Activated T-helper 1 cell treated with Interleukin-2 at 50 U/mL for 16 hours (primary cell): ENCODE results near the gene GPRASP3.
"Not testable (repeated sequence)": the region's sequence is repeated elsewhere in the genome, so short reads cannot be mapped to it uniquely, and the experiment has no call there.

Experiments
- DNase-seq: peaks from one replicate; pipeline ENCODE4 v3.0.0-alpha.2; 2020; ENCODE audit warnings: low read depth

Gene GPRASP3

DNA sequence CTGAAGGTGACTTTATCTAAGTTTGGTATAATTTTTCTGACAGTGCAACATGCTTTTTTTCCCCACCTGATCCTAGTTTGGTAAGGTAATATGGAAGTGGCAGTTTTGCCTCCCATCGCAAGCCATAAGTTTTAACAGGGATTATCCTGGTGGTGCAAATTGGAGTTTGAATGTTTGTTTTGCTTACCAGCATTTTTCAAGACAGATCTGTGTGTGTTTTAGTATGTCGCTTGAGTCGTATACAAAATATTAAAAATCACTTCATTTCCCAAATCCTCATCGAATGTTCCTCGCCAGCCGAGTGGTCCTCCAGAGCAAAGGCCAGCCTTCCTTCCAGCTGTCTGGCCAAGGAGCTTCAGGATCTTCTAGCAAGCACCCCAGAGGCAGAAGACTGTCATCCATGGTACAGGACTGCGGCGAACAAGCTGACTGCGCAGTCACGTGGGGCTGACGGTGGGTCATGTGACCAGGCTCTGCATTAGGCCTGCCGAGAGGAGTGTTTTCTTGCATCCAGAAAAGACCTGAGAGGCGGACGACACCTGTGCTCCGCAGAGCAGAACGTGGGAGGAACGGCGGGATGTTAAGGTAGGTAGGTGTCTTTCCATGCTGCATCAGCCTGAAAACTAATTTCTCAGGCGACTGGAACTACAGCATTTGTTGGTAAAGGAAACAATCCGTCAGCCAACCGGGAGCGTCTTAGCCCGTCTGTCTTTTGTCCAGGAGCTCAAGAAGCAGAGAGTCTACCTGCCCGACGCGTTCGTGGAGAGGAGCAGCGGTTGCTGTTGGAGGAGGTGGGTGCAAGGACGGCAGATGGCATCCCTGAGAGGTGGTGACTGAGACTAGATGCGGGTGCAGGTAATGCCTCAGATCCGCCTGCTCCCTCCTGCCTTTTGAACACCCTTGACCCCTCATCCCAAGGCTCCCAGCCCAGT, at the start of gene GPRASP3:
Gene GPRASP3 (plus strand): TSS at position 507 of the 932 bp plus-strand sequence. CDS start 28,253 bp downstream, outside the sequence.
- DNase-seq, result peak; percentile 44

DNA sequence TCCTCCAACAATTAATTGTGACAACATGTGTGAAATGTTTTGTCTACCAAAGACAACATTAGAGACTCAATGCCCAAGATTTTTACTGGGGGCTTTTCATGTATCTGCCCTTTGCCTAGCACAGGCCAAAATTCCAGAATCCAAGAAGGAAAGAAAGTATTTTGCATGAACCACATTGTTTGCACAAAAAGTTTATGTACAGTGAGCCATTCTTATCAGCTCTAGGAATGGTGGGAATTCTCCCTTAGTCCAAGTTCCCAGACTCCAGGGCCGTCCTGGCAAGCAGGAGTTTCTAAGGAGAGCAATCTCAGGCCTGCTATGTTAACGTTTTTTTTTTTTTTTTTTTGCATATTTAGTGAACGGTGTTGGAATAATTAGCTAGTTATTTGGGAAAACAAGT, 47.7 kb upstream of the GPRASP3 start:
- no peak for DNase-seq

DNA sequence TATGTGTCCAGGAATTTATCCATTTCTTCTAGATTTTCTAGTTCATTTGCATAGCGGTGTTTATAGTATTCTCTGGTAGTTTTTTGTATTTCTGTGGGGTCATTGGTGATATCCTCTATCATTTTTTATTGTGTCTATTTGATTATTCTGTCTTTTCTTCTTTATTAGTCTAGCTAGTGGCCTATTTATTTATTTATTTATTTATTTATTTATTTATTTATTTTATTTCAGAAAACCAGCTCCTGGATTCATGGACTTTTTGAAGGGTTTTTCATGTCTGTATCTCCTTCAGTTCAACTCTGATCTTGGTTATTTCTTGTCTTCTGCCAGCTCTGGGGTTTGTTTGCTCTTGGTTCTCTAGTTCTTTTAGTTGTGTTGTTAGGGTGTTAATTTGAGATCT, 43.1 kb upstream of the GPRASP3 start:
- DNase-seq, result not testable (repeated sequence)

DNA sequence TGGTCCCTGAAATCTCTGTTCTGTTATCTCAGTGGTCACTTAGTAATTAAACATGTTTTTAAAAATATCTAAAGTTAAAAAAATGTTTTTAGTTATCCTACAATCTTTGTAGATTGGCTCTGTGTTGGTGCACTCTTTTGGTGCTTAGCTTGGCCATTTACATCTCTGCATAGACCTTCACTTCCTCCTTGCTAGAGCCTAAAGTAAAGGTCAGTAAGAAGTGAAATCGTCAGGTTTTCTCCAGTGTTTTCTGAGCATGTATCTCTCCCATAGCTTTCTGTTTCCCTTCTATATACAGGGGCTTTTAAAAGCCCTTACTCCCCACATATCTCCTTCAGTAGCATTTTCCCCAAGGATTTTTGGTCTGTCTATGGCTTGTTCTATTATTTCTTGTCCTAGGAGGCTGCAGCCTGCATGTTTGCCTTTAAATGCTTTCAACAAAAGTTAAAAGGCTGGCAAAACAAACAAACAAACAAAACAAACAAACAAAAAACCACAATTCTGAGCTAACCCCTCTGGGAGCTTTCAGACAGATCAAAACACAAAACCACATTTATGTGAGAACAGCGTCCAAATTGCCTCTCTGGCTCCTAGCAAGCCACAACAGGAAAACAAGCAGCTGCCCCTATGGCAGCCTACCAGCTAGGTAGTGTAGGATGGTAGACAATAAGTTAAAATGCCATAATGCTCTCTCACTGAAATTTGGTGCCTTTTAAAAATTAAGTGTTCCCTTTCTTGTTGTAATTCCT, 35.6 kb upstream of the GPRASP3 start:
- no peak for DNase-seq

DNA sequence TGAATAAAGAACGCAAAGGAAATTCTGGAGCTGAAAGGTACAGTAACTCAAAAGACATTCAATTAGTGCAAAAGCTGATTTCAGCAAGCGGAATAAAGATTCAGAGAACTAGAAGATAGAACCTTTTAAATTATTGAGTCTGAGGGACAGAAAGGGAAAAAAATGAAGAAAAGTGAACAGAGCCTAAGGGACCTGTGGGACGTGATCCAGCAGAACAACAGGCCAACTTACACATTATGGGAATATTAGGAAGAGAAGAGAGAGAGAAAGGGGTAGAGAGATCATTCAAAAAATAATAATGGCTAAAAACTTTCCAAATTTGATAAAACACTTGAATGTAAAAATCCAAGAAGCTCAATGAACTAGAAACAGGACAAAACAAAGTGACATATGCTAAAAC, 25.8 kb upstream of the GPRASP3 start:
- no peak for DNase-seq

- DNase-seq, result no peak
Measured at GRCh38 chrX:102696306-102696705, 24.2 kb upstream of the GPRASP3 start.

DNA sequence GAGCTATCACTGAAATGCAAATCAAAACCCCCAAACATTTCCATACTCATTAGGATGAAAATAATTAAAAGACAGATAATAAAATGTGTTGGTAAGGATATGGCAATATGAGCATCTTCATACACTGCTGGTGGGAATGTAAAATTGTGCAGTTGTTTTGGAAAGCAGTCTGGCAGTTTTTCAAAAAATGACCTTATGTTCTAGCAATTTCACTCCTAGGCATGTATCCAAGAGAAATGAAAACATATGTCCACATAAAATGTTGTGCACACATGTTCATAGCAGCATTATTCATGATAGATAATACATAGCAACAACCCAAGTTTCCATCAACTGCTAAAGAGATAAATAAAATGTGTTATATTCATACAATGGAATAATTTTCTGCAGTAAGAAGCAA, 23.0 kb upstream of the GPRASP3 start:
- no peak for DNase-seq

GRCh38 chrX:102708900-102709299, 11.6 kb upstream of the GPRASP3 start:
- no peak for DNase-seq

DNA sequence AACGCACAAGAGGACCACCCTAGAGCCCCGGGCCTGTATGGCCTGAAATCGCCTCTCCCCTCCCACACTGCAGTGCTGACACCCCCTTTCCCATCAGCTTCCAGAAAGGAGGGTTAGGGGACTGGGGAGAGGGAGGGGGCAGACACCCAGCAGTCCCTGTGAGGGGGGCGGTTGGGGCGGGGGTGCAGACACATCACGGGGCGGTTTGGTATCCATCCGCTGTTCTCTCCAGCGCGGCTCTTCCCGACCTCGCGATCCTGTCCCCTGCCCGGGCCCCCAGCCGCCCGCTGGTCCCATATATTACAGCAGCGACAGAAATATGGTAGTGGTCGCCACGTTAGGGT, 8.7 kb upstream of the GPRASP3 start:
- DNase-seq, result no peak

DNA sequence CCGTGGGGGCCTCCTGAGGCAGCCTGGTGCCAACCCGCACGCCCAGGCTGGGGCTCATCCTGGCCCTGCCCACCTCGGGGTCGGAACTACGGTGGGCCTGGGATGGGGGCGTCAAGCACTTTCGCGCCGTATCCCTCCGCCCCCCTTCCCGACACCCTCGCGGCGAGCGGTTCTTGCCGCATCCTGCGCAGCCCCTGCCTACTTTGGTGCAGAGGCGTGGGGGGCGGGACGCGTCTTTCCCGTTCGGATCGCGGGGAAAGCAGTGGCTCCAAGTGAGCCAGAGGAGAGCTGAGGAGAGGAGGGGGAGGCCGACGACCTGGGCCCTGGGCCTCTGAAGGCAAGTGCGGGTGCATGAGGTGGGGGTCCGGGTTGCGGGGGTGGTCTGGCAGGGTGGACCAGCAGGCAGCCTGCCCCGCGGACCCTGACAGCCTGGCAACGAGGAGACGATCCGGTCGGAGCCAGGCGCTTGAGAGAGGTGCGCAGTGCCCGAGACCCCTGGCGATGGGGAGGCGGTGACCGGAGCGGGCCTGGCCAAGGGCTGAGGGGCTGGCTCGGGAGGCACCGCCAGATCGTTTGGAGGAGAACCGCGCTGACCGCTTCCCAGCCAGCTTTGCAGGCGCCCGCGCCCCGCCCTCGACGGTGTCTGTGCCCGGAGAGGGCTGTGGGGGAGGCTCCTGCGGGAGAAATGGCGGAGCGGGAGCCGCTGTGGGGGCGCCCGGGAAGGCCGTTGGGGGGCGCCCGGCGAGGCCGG, 8.2 kb upstream of the GPRASP3 start, which contains the start of gene GPRASP2:
Gene GPRASP2 (plus strand): TSS at position 233 of the 751 bp plus-strand sequence. CDS start 2,422 bp downstream, outside the sequence.
- DNase-seq, result no peak

DNA sequence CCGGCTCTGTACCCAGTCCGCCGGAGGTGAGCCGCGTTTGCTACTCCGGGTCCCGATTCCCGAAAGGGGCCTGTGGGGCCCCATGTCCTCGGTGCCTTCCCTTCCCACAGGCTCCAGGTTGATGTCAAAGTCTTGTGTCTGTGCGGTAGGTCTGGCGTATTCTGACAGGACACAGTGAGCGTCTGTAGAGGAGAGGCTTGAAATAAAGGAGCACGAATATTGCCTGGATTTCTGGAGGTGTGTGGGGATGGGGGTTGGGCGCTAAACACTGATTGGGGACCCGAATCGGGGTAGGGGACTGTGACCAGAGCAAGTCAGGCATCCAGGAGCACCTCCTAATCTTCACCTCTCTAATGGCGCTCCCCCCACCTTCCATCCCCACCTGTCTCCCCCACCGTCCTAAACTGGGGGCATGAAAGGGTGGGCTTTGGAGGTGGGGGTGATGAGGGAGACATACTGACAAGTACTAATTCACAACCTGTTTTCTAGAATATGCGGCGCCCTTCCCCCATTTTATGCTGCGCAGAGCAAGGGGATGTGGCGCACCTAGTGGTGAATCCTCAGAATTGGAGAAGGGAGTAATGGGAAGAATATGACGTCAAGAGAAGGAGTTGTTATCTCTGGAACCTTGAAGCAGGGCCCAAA, 7.4 kb upstream of the GPRASP3 start:
- DNase-seq, result no peak

DNA sequence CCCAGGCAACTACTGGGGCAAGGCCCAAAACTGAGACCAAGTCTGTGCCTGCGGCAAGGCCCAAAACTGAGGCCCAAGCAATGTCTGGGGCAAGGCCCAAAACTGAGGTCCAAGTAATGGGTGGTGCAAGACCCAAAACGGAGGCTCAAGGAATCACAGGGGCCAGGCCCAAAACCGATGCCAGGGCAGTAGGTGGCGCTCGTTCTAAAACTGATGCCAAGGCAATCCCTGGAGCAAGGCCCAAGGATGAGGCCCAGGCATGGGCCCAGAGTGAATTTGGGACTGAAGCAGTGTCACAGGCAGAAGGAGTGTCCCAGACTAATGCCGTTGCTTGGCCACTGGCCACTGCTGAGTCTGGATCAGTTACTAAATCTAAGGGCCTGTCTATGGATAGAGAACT, 5.5 kb upstream of the GPRASP3 start:
- no peak for DNase-seq

DNA sequence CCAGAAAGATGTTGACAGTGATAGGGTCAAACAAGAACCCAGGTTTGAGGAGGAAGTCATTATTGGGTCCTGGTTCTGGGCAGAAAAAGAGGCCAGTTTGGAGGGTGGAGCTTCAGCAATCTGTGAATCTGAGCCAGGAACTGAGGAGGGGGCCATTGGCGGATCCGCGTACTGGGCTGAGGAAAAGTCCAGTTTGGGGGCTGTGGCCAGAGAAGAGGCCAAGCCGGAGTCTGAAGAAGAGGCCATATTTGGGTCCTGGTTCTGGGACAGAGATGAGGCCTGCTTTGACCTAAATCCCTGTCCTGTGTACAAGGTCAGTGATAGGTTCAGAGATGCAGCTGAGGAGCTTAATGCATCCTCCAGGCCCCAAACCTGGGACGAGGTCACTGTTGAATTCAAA, 4.6 kb upstream of the GPRASP3 start:
- no peak for DNase-seq

- DNase-seq, result not testable (repeated sequence)
Measured at GRCh38 chrX:102721169-102721506, 595 bp downstream of the GPRASP3 start.

DNA sequence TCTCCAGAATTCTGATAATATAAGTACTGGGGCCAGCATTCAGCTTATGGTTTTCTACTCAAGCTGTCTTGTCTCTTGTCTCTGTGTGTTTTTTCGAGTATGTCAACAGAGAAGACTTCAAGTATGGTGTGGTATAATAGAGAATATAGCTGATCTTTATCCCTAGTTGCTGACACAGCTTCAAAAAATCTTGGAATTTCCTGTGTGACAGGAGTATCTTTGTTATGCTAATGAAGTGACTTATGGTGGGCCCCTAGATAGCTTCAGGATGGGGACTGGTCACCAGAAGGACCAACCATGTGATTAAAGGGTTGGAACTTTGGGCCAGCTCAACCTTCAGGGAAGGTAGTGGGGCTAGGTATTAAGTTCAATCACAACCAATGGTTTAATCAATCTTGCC, 2.9 kb downstream of the GPRASP3 start:
- DNase-seq, result no peak

DNA sequence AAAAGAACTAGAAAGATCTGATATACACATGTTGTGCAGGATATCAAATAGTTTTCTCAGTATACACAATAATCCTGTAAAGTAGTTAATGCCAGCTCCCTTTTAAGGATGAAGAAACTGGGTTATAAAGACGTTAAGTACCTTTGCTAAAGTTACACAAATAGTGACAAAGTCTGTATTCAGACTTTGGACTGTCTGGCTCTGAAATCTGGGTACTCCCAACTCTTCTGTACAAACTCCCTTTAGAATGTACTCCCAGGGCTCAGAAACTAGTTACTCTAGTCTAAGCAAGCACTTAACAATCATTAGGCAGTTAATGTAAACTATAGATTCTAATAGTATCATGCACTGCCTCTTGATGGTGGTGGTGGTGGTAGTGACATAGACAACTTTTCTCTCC, 7.2 kb downstream of the GPRASP3 start:
- DNase-seq, result no peak

DNA sequence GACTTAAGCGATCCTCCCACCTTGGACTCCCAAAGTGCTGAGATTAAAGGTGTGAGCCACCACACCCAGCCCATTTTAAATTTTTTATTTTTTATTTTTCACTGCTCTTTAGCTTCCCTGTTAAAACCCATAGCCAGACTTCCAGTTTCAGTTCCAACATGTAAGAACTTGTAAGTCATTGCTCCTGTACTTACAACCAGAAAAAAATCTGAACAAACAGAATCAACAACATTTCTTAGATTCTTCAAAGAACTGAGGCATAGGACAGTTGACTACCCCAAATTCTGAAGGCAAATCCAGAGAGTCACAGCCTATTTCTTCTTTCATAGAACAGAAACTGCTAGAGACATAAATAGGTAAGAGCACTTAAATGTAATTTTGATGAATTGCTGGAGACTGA, 8.1 kb downstream of the GPRASP3 start:
- no peak for DNase-seq

DNA sequence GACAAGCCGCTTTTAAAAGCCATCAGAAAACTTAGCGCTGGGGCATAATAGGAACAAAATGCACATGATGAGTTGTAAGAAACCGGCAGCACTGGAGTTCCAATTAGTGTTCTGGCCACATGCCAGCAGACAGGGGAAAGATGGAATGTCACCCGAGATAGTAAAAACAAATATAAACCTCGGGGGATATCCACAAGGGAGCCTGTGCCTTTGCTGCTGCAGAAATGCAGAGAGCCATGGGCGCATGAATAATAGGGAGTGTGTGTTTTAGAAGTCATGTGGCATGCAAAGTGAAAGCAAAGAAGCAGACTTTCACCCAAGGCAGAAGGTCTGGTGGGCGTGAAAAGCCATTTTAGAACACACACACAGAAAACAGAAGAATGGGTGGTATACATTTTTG, 19.1 kb downstream of the GPRASP3 start:
- DNase-seq, result no peak

DNA sequence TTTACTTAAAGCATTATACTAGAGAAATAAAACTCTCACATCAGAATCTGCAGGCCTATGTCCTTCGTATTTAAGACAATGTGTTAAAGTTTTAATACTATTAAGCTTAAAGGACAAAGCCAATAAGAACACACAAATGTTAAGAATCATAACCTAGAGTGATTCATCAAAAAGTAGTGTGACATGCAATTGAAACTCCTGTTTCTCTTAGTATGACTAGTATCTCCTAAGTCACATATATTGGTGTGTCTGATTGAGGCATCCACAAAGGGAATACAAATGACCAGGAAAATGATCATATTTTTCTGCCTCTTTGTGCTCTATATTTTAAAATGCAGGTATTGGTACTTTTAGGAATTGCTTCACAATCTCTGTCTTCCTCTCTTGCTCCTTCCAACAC, 23.8 kb downstream of the GPRASP3 start:
- DNase-seq, result no peak

DNA sequence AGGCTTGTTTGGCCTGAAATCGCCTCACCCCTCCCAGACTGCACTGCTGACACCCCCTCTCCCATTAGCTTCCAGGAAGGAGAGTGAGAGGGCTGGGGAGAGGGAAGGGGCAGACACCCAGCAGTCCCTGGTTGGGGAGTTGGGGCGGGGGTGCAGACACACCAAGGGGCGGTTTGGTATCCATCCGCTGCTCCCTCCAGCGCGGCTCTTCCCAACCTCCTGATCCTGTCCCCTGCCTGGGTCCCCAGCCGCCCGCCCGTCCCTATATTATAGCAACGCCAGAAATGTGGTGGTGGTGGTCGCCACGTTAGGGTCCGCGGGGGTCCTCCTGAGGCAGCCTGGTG, 24.9 kb downstream of the GPRASP3 start:
- no peak for DNase-seq

DNA sequence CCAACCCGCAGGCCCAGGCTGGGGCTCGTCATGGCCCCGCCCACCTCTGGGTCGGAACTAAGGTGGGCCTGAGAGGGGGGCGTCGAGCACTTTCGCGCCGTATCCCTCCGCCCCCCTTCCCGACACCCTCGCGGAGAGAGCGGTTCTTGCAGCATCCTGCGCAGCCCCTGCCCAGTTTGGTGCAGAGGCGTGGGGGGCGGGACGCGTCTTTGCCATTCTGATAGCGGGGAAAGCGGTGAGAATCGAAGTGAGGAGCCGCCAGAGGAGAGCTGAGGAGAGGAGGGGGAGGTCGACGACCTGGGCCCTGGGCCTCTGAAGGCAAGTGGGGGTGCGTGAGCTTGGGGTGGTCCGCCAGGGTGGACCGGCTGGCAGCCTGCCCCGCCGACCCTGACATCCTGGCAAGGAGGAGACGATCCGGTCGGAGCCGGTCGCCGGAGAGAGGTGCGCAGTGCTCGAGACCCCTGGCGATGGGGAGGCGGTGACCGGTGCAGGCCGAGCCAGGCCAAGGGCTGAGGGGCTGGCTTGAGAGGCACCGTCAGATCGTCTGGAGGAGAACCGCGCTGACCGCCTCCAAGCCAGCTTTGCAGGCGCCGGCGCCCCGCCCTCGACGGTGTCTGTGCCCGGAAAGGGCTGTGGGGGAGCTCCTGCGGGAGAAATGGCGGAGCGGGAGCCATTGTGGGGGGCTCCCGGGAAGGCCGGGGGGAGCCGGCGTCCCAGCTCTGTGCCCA, 25.5 kb downstream of the GPRASP3 start:
- DNase-seq, result no peak

DNA sequence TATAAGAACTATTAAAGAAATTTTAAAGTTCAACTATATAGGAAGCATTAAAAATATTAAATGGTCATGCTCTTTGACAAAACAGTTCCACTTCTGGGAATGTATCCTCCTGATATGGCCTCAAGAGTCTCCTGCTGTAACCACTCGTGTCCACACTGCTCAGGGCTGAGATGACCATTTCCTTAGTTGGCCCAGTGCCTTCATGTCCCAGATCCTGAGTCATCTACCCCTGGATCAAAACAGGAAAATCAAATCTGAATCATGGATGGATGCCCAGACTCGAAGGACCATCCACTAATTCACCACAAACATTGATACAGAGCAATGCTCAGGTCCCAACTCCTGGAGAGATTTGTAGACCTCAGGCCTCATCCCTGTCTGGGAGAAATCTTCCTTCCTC, 44.7 kb downstream of the GPRASP3 start:
- no peak for DNase-seq
